ENCODE results near the gene BCL2L1.
A peak's percentile ranks its signal among the peaks of the same experiment; 100 is the strongest.

BCL2L1 gene

GRCh38 chr20:31723319-31724078 is 831 bp upstream of the BCL2L1 start:
- peak; percentile 90 for DNase-seq

GRCh38 chr20:31723069-31723318 is 326 bp upstream of the BCL2L1 start:
- no peak for DNase-seq

GRCh38 chr20:31721408-31722256 is 1.0 kb downstream of the BCL2L1 start:
- no peak for DNase-seq

GRCh38 chr20:31720486-31721407 is 1.9 kb downstream of the BCL2L1 start:
- no peak for DNase-seq

GRCh38 chr20:31719644-31720485 is 2.8 kb downstream of the BCL2L1 start:
- DNase-seq: no peak

DNA sequence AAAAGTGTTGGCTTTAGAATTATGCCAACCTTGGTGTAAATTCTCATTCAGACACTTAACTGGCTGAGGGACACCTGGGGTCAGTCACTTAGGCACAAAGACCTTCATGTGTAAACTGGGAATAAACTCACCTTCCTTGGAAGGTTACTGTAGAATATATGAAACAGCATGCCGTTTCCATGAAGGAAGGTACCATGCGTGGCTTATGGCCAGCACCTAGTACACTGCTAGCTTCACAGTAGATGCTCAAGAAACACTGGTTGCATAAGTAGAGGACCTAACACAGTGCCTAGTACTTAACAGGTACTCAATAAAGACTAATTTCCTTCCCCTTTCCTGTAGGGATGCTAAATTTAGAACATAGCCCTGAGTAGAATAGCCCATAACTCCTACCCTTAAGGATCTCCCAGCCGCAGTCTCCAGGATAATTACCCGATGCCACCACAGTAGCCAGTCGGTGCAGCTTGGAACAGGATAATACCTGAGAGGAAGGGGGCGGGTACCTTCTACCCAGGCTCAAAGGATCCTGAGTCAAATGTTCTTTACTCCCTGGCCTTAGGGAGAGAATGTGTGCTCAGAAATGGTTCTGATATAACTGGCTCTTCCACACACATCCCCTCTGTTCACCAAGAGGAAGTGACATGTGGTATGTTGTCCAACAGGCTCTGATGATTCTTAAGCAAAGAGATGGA is 3.6 kb downstream of the BCL2L1 start:
- no peak for DNase-seq

- peak; percentile 16 for DNase-seq
Measured at GRCh38 chr20:31717478-31718201, 5.0 kb downstream of the BCL2L1 start.

DNA sequence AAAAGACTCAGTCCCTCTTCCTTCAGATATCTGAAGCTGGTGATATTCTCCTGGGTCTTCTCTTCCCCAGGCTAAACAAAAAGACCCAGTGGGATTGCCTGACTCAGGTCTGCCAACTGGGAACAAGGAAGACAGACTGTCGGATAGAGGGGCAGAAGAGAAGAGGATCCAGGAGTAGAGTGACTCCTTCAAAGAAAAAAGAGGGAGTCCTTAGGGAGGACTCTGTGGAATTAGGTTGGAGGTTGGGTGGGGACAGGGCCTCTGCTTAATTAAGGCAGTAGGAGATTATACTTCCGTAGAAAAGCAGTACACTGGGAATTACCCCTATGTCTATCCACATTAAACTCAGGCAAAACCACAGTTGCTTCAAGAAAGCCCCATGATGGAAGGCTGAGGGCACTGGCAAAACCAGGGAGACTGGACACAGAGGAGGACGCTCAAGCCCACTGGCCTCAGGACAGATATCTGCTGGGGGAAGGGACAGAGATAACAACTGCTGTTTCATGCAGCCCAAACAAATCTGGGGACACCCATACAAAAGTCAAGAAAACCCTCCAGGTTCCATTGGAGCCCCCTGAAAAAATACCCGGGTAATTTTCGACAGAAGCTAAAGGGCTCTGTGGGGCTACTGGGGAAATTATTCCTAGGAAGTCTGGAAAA is 5.7 kb downstream of the BCL2L1 start:
- DNase-seq: no peak

- no peak for DNase-seq
Measured at GRCh38 chr20:31716351-31716750, 6.3 kb downstream of the BCL2L1 start.

GRCh38 chr20:31715766-31716165 is 6.9 kb downstream of the BCL2L1 start:
- no peak for DNase-seq

GRCh38 chr20:31713312-31714273 is 9.1 kb downstream of the BCL2L1 start:
- no peak for DNase-seq

DNA sequence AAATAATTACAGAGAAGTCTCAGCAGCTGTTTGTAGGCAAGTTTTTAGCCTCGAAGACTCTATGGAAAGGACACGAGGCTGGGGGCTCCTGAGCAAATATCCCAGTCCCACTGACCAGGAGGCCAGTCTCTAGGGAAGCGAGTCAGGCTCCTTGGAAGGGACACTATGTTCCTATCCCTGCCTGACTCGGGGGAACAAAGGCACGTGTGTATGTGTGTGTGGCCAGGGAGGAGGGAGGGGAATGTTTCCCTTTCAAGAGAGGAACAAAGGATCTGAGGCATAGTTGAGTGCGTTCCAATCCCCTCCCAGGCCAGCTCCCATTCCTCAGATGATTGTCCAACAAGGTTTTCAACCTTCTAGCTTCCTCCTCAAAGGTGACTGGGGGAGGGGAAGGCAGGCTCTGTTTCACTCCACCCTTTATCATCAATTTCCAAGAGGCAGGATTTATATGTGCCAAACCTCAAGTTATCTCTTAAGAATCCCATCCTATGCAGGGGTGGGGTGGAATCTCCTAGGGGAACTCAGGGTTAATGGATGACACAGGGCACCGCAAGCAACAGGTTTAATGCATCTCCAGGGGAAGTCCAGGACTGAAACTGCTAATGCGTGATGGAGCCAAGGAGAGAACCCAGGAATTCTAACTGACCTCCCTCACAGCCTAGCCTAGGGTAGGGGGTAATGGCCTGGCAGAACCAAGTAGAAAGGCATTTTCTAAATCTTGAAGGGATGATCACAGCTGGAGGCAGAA is 9.9 kb downstream of the BCL2L1 start:
- DNase-seq: no peak

- DNase-seq: no peak
Measured at GRCh38 chr20:31712112-31712553, 10.5 kb downstream of the BCL2L1 start.

- DNase-seq: no peak
Measured at GRCh38 chr20:31711179-31712111, 11.2 kb downstream of the BCL2L1 start.

- DNase-seq: peak; percentile 51
Measured at GRCh38 chr20:31710423-31711108, 12.1 kb downstream of the BCL2L1 start.

- DNase-seq: no peak
Measured at GRCh38 chr20:31709939-31710338, 12.7 kb downstream of the BCL2L1 start.
